ENCODE results near the gene CD244.

CD244 gene

DNA sequence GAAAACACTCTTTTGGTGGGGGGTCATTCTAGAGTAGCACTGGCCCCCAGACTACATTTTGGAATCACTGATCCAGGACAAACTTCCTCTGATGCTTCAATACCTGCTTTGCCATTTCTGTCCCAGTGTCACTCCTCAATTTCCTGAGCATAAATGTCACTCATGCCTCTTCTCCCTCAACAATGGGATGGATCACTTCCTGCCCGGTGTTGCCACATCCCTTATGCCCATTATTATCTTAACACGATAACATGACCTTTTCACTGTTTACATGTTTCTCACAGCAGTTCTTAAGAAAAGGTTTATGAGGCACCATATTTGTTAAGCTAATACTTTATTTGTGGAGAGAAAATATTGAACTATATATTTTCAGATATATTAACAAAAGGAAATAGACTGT, 26.2 kb upstream of the CD244 start:
- Histone ChIP-seq H3K36me3 (ENCODE audit: control insufficient read depth in 1 of 2, insufficient read depth in 2 of 2, low read depth in 1 of 2, low read length in 2 of 2) (no peaks in the 10 kb centered on the region), H3K27ac (ENCODE audit: low read length, poor library complexity, severe bottlenecking) (no peak overlapping the region)
- WGBS, result 80% methylated on average over 1 of the region's 2 CpGs

DNA sequence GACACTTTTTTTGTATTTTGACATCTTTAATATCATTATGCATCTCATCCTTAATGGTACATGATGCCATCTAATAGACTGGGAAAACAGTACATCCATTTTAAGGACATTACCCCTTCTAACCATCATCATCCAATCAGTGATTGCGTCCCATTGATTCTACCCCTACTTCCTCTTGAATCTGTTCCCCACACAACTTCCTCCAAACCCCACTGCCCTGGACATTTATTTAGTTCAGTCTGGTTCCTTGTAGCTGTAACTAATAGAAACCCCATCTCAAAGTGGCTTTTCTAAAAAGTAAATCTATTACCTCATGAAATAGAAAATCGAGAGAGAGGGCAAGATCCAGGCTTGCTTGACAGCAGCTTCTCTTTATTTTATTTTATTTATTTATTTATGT, 24.4 kb upstream of the CD244 start:
- Histone ChIP-seq H4K91ac (ENCODE audit: low read length) (no peak overlapping the region), H3K9me3 (ENCODE audit: control insufficient read depth, low read length) (no peaks in the 10 kb centered on the region), H2BK15ac (ENCODE audit: low read depth, poor library complexity, severe bottlenecking) (no peak overlapping the region), H3K27me3 (ENCODE audit: control insufficient read depth in 1 of 2, insufficient read depth in 1 of 2, low read length in 2 of 2) (no peaks in the 10 kb centered on the region), H3K4me3 (ENCODE audit: insufficient read depth in 1 of 2, low read depth in 1 of 2, low read length in 2 of 2) (no peak overlapping the region), H3K27ac (ENCODE audit: low read length, poor library complexity, severe bottlenecking) (no peak overlapping the region), H3K23ac (ENCODE audit: low read length in 2 of 2) (no peak overlapping the region), H3K14ac (ENCODE audit: low read length in 2 of 2) (no peak overlapping the region), H3K36me3 (ENCODE audit: control insufficient read depth in 1 of 2, insufficient read depth in 2 of 2, low read depth in 1 of 2, low read length in 2 of 2) (no peaks in the 10 kb centered on the region), H2AK5ac (ENCODE audit: low read length, severe bottlenecking) (no peak overlapping the region), H4K8ac (ENCODE audit: low read length) (no peak overlapping the region), H2BK120ac (ENCODE audit: low read depth, low read length) (no peak overlapping the region), H2AFZ (ENCODE audit: low read depth, low read length) (no peak overlapping the region), H2BK12ac (ENCODE audit: low read length in 2 of 2) (no peak overlapping the region), H3K4me1 (ENCODE audit: control insufficient read depth, insufficient read depth, low read depth, low read length) (no peaks in the 10 kb centered on the region), H3K9ac (ENCODE audit: low read length) (no peak overlapping the region), H2BK5ac (ENCODE audit: low read depth, low read length, poor library complexity, severe bottlenecking) (no peak overlapping the region), H3K79me1 (replicated peaks; ENCODE audit: low read length, poor library complexity, severe bottlenecking) (no peaks in the 10 kb centered on the region), H3K4me2 (ENCODE audit: low read length, poor library complexity, severe bottlenecking) (no peak overlapping the region), H3K18ac (ENCODE audit: low read depth in 1 of 2, low read length in 2 of 2) (no peak overlapping the region), H3K4ac (ENCODE audit: low read depth in 1 of 2, low read length in 2 of 2) (no peak overlapping the region)
- DNase-seq, result no peak
- WGBS, result 85% methylated on average over 1 of the region's 2 CpGs

More for the DNA sequence above, 26.2 kb upstream of the CD244 start:
- no peaks in the 10 kb centered on the region for H3K4me1 ChIP-seq (ENCODE audit: control insufficient read depth, insufficient read depth, low read depth, low read length)
- no peak overlapping the region for H2AK5ac ChIP-seq (ENCODE audit: low read length, severe bottlenecking)
- H3K9me3 ChIP-seq (ENCODE audit: control insufficient read depth, low read length), result no peaks in the 10 kb centered on the region
- H3K9ac ChIP-seq (ENCODE audit: low read length), result no peak overlapping the region
- no peak for DNase-seq
- H3K4me3 ChIP-seq (ENCODE audit: insufficient read depth in 1 of 2, low read depth in 1 of 2, low read length in 2 of 2), result no peak overlapping the region
- no peak overlapping the region for H3K4me2 ChIP-seq (ENCODE audit: low read length, poor library complexity, severe bottlenecking)
- no peak overlapping the region for H4K91ac ChIP-seq (ENCODE audit: low read length)
- H3K18ac ChIP-seq (ENCODE audit: low read depth in 1 of 2, low read length in 2 of 2), result no peak overlapping the region
- no peaks in the 10 kb centered on the region for H3K79me1 ChIP-seq (replicated peaks; ENCODE audit: low read length, poor library complexity, severe bottlenecking)
- no peak overlapping the region for H2AFZ ChIP-seq (ENCODE audit: low read depth, low read length)
- H2BK12ac ChIP-seq (ENCODE audit: low read length in 2 of 2), result no peak overlapping the region
- no peak overlapping the region for H2BK15ac ChIP-seq (ENCODE audit: low read depth, poor library complexity, severe bottlenecking)
- no peak overlapping the region for H2BK120ac ChIP-seq (ENCODE audit: low read depth, low read length)
- H3K23ac ChIP-seq (ENCODE audit: low read length in 2 of 2), result no peak overlapping the region
- no peak overlapping the region for H2BK5ac ChIP-seq (ENCODE audit: low read depth, low read length, poor library complexity, severe bottlenecking)
- no peaks in the 10 kb centered on the region for H3K27me3 ChIP-seq (ENCODE audit: control insufficient read depth in 1 of 2, insufficient read depth in 1 of 2, low read length in 2 of 2)
- H3K14ac ChIP-seq (ENCODE audit: low read length in 2 of 2), result no peak overlapping the region
- no peak overlapping the region for H3K4ac ChIP-seq (ENCODE audit: low read depth in 1 of 2, low read length in 2 of 2)
- H4K8ac ChIP-seq (ENCODE audit: low read length), result no peak overlapping the region

DNA sequence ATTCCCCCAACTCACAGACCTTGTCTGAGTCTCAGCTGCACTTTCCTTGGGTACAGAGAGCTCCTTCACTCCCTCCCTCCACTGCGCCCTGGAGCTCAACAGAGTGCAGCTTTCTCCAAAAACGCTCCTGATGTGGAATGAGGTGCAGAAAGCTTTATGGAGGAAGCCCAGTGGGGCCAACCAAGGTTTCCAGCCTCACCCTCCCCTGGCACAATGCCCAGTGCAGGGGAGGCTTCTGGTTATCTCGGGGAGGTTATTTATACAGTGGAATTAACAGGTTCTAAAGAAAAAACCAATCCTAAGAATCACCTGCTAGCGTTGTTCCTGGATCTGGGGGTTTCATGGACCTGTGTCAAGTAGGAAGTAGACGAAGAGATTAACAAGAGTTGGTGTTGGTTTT, 22.4 kb upstream of the CD244 start, which contains the start of gene ITLN1:
ITLN1 (minus strand) TSS at position 139 of the 400 bp plus-strand sequence. CDS start 303 bp downstream, outside the sequence.
- Histone ChIP-seq H3K36me3 (ENCODE audit: control insufficient read depth in 1 of 2, insufficient read depth in 2 of 2, low read depth in 1 of 2, low read length in 2 of 2) (no peaks in the 10 kb centered on the region), H2AFZ (ENCODE audit: low read depth, low read length) (no peak within 1 kb of the TSS), H3K27me3 (ENCODE audit: control insufficient read depth in 1 of 2, insufficient read depth in 1 of 2, low read length in 2 of 2) (no peaks in the 10 kb centered on the region), H2BK5ac (ENCODE audit: low read depth, low read length, poor library complexity, severe bottlenecking) (no peak within 1 kb of the TSS), H4K8ac (ENCODE audit: low read length) (no peak within 1 kb of the TSS), H2BK120ac (ENCODE audit: low read depth, low read length) (no peak within 1 kb of the TSS), H3K27ac (ENCODE audit: low read length, poor library complexity, severe bottlenecking) (no peak within 1 kb of the TSS), H2AK5ac (ENCODE audit: low read length, severe bottlenecking) (no peak within 1 kb of the TSS), H3K23ac (ENCODE audit: low read length in 2 of 2) (no peak within 1 kb of the TSS), H3K4me1 (ENCODE audit: control insufficient read depth, insufficient read depth, low read depth, low read length) (no peaks in the 10 kb centered on the region), H3K4ac (ENCODE audit: low read depth in 1 of 2, low read length in 2 of 2) (no peak within 1 kb of the TSS), H3K9ac (ENCODE audit: low read length) (no peak within 1 kb of the TSS), H3K4me3 (ENCODE audit: insufficient read depth in 1 of 2, low read depth in 1 of 2, low read length in 2 of 2) (no peak within 1 kb of the TSS), H3K4me2 (ENCODE audit: low read length, poor library complexity, severe bottlenecking) (no peak within 1 kb of the TSS), H4K91ac (ENCODE audit: low read length) (no peak within 1 kb of the TSS), H2BK15ac (ENCODE audit: low read depth, poor library complexity, severe bottlenecking) (no peak within 1 kb of the TSS), H3K18ac (ENCODE audit: low read depth in 1 of 2, low read length in 2 of 2) (no peak within 1 kb of the TSS), H3K79me1 (replicated peaks; ENCODE audit: low read length, poor library complexity, severe bottlenecking) (no peaks in the 10 kb centered on the region), H2BK12ac (ENCODE audit: low read length in 2 of 2) (no peak within 1 kb of the TSS), H3K14ac (ENCODE audit: low read length in 2 of 2) (no peak within 1 kb of the TSS), H3K9me3 (ENCODE audit: control insufficient read depth, low read length) (no peaks in the 10 kb centered on the region)
- DNase-seq, result no peak
- 54% methylated on average over 4 of the region's 5 CpGs for WGBS

- WGBS, result 58% methylated on average over 5 of the region's 6 CpGs
- no peak overlapping the region for H2AFZ ChIP-seq (ENCODE audit: low read depth, low read length)
- DNase-seq, result no peak
Observed at GRCh38 chr1:160884579-160884978, 21.9 kb upstream of the CD244 start.

More at GRCh38 chr1:160884579-160884978, 21.9 kb upstream of the CD244 start:
- no peak overlapping the region for H4K91ac ChIP-seq (ENCODE audit: low read length)
- no peak overlapping the region for H3K9ac ChIP-seq (ENCODE audit: low read length)
- no peaks in the 10 kb centered on the region for H3K27me3 ChIP-seq (ENCODE audit: control insufficient read depth in 1 of 2, insufficient read depth in 1 of 2, low read length in 2 of 2)
- H4K8ac ChIP-seq (ENCODE audit: low read length), result no peak overlapping the region
- H2BK120ac ChIP-seq (ENCODE audit: low read depth, low read length), result no peak overlapping the region
- H2BK12ac ChIP-seq (ENCODE audit: low read length in 2 of 2), result no peak overlapping the region
- H3K4me1 ChIP-seq (ENCODE audit: control insufficient read depth, insufficient read depth, low read depth, low read length), result no peaks in the 10 kb centered on the region
- H3K4me2 ChIP-seq (ENCODE audit: low read length, poor library complexity, severe bottlenecking), result no peak overlapping the region
- no peaks in the 10 kb centered on the region for H3K36me3 ChIP-seq (ENCODE audit: control insufficient read depth in 1 of 2, insufficient read depth in 2 of 2, low read depth in 1 of 2, low read length in 2 of 2)
- H2BK5ac ChIP-seq (ENCODE audit: low read depth, low read length, poor library complexity, severe bottlenecking), result no peak overlapping the region
- no peak overlapping the region for H3K14ac ChIP-seq (ENCODE audit: low read length in 2 of 2)
- no peak overlapping the region for H3K23ac ChIP-seq (ENCODE audit: low read length in 2 of 2)
- H3K4ac ChIP-seq (ENCODE audit: low read depth in 1 of 2, low read length in 2 of 2), result no peak overlapping the region
- no peak overlapping the region for H2BK15ac ChIP-seq (ENCODE audit: low read depth, poor library complexity, severe bottlenecking)
- H3K79me1 ChIP-seq (replicated peaks; ENCODE audit: low read length, poor library complexity, severe bottlenecking), result no peaks in the 10 kb centered on the region
- no peak overlapping the region for H3K27ac ChIP-seq (ENCODE audit: low read length, poor library complexity, severe bottlenecking)
- H2AK5ac ChIP-seq (ENCODE audit: low read length, severe bottlenecking), result no peak overlapping the region
- H3K9me3 ChIP-seq (ENCODE audit: control insufficient read depth, low read length), result no peaks in the 10 kb centered on the region
- no peak overlapping the region for H3K4me3 ChIP-seq (ENCODE audit: insufficient read depth in 1 of 2, low read depth in 1 of 2, low read length in 2 of 2)
- H3K18ac ChIP-seq (ENCODE audit: low read depth in 1 of 2, low read length in 2 of 2), result no peak overlapping the region

All from mesenchymal stem cell (in vitro differentiated cells and primary cell).